ENCODE measurements around the gene JAK3. TPM values are rescaled to one million over a fixed set of nuclear protein-coding genes. Genes with fewer than 3 reads are reported as not detected.
A peak's percentile ranks its signal among the peaks of the same experiment; 100 is the strongest.

The JAK3 gene
- total and polyA plus RNA-seq, 2 of the 13 experiments (the other 11 are each of a cell fraction or from before 2014, with no cell fraction given): 3.4 to 18.6 TPM

- peak; percentile 24; the same call in 1 of the 2 replicates for TF ChIP-seq ZFP91 (CRISPR knock-in tag; IDR thresholded peaks at IDR 0.05; ENCODE audit: borderline replicate concordance)
- TF ChIP-seq ZBTB33 (CRISPR knock-in tag; IDR thresholded peaks at IDR 0.05): peak; percentile 69; the same call in 1 of the 2 replicates
- TF ChIP-seq ZBTB38 (CRISPR knock-in tag; IDR thresholded peaks at IDR 0.05): peak; percentile 32; the same call in 1 of the 2 replicates
- TF ChIP-seq SP4 (CRISPR knock-in tag; IDR thresholded peaks at IDR 0.05): 0 out of 2 replicates have a peak, but pooled peaks have one; percentile 28
- TF ChIP-seq CTCF (CRISPR knock-in tag; IDR thresholded peaks at IDR 0.05): peak; percentile 77
- no peak for TF ChIP-seq PHB2 (IDR thresholded peaks at IDR 0.05; ENCODE audit: partially characterized antibody)
- 0 out of 2 replicates have a peak, but pooled peaks have one; percentile 16 for TF ChIP-seq ZMYM3 (CRISPR knock-in tag; IDR thresholded peaks at IDR 0.05)
These were observed 63.4 kb downstream of the JAK3 start (continued) for GRCh38 chr19:17784201-17785008.
